Endothelial cell of umbilical vein (primary cell): ENCODE data around the gene NKTR. TPM values are rescaled to one million over a fixed set of nuclear protein-coding genes. Genes with fewer than 3 reads are reported as not detected.

Experiments
- BruUV-seq: library from RNA; stranded (reverse); fragments of 400-500 nt; replicated peaks from 2 replicates; lab custom pipeline; 2021; lab: Mats Ljungman, UMichigan
- CTCF ChIA-PET: fragments of 300-600, 350-600 bp; sonication (Branson Sonifier 250); formaldehyde crosslinking; loops from one replicate; lab custom pipeline; 2021; ENCODE audit warnings: antibody characterized with exemption, inconsistent platforms; lab: Charles Lee
- POLR2A ChIA-PET: fragments of 300-600, 350-600 bp; sonication (Branson Sonifier 250); formaldehyde crosslinking; loops from one replicate; lab custom pipeline; 2021; ENCODE audit warnings: antibody characterized with exemption, inconsistent platforms; lab: Charles Lee
- DNase-seq: peaks from one replicate; pipeline ENCODE4 v3.0.0-alpha.2; 2011; ENCODE audit warnings: low read depth, low spot score
- FAIRE-seq: peaks from 2 replicates; lab custom pipeline; 2011; peaks lifted over from hg19 to GRCh38; lab: Jason Lieb, UNC
- H2AFZ ChIP-seq: 2 replicates; pipeline ENCODE4 v1.6.0; 2012; ENCODE audit warnings: low read depth, low read length, control low read depth, inconsistent platforms
- H3K27ac ChIP-seq: 2 replicates; pipeline ENCODE4 v1.5.1; 2011; ENCODE audit warnings: low read depth, mild to moderate bottlenecking, control low read depth, low read length, moderate library complexity; ENCODE audit not compliant: insufficient read depth
- H3K27me3 ChIP-seq, 2 experiments: 2 replicates each; pipeline versions ENCODE4 v1.6.0 to v1.6.1; 2011; ENCODE audit warnings: low read length in 2 of 2, mixed read lengths in 1 of 2; ENCODE audit not compliant: control insufficient read depth in 2 of 2, insufficient read depth in 2 of 2
- H3K36me3 ChIP-seq, 2 experiments: 2 replicates in 1 of 2; 3 replicates in 1 of 2; pipeline ENCODE4 v1.5.1; 2011; ENCODE audit warnings: low read length in 2 of 2, mild to moderate bottlenecking in 1 of 2, moderate library complexity in 1 of 2; ENCODE audit not compliant: control insufficient read depth in 2 of 2, insufficient read depth in 2 of 2; ENCODE audit errors: extremely low read depth in 1 of 2
- H3K4me1 ChIP-seq: 3 replicates; pipeline ENCODE4 v1.5.1; 2011; ENCODE audit warnings: mild to moderate bottlenecking, low read length; ENCODE audit not compliant: control insufficient read depth, insufficient read depth; ENCODE audit errors: extremely low read depth
- H3K4me2 ChIP-seq: 2 replicates; pipeline ENCODE4 v1.6.1; 2011; ENCODE audit warnings: low read length, control low read depth, mixed read lengths; ENCODE audit not compliant: insufficient read depth
- H3K4me3 ChIP-seq, 3 experiments: fragments of 200-600 bp in 1 of 3; sonication (generic), shearing (Covaris generic) in 1 of 3; replicated peaks in 1 of 3; 2 replicates each; pipeline ENCODE4 v1.5.1; 2011 to 2016; ENCODE audit warnings: control low read depth in 3 of 3, low read length in 3 of 3, mild to moderate bottlenecking in 2 of 3, inconsistent platforms in 1 of 3, low read depth in 1 of 3, moderate library complexity in 1 of 3; ENCODE audit not compliant: insufficient read depth in 1 of 3
- H3K79me2 ChIP-seq: 2 replicates; pipeline ENCODE4 v1.6.0; 2012; ENCODE audit warnings: low read length, inconsistent platforms; ENCODE audit not compliant: control insufficient read depth, insufficient read depth
- H3K9ac ChIP-seq: replicated peaks from 2 replicates; pipeline ENCODE3; 2011; ENCODE audit warnings: low read length, control low read depth; ENCODE audit not compliant: insufficient read depth; ENCODE audit errors: extremely low read depth
- H3K9me1 ChIP-seq: replicated peaks from 3 replicates; pipeline ENCODE4 v1.6.0; 2011; ENCODE audit warnings: mild to moderate bottlenecking, low read length; ENCODE audit not compliant: control insufficient read depth, insufficient read depth; ENCODE audit errors: extremely low read depth
- H3K9me3 ChIP-seq: replicated peaks from 2 replicates; pipeline ENCODE4 v1.5.1; 2012; ENCODE audit warnings: low read length, inconsistent platforms; ENCODE audit not compliant: control insufficient read depth, insufficient read depth
- H4K20me1 ChIP-seq: replicated peaks from 2 replicates; pipeline ENCODE3; 2011; ENCODE audit warnings: mild to moderate bottlenecking, low read length; ENCODE audit not compliant: control insufficient read depth, insufficient read depth; ENCODE audit errors: extremely low read depth
- CTCF ChIP-seq, 2 donors: IDR thresholded peaks; 1 replicate in 1 of 2; 2 replicates in 1 of 2; pipeline ENCODE4 v1.5.1; 2011; ENCODE audit warnings: low read length in 2 of 2, mild to moderate bottlenecking in 2 of 2, moderate library complexity in 2 of 2, control low read depth in 1 of 2, inconsistent platforms in 1 of 2, low read depth in 1 of 2; ENCODE audit not compliant: insufficient read depth in 1 of 2; ENCODE audit errors: extremely low read depth in 1 of 2
- EZH2 ChIP-seq: IDR thresholded peaks from 2 replicates; pipeline ENCODE4 v1.6.1; 2012; ENCODE audit warnings: borderline replicate concordance, low read depth, mild to moderate bottlenecking, moderate library complexity, low read length, inconsistent platforms; ENCODE audit not compliant: severe bottlenecking
- FOS ChIP-seq: IDR thresholded peaks from 2 replicates; pipeline ENCODE4 v1.6.1; 2011; ENCODE audit warnings: mild to moderate bottlenecking, low read length, moderate library complexity, borderline replicate concordance; ENCODE audit not compliant: insufficient read depth
- GATA2 ChIP-seq: IDR thresholded peaks from 2 replicates; pipeline ENCODE4 v1.7.0; 2011; ENCODE audit warnings: low read depth, mild to moderate bottlenecking, moderate library complexity, mixed read lengths, low read length; ENCODE audit not compliant: insufficient read length, insufficient read depth
- JUN ChIP-seq: IDR thresholded peaks from 2 replicates; pipeline ENCODE4 v1.6.1; 2011; ENCODE audit warnings: borderline replicate concordance, low read depth; ENCODE audit not compliant: insufficient read length, insufficient read depth
- MAX ChIP-seq: IDR thresholded peaks from 2 replicates; pipeline ENCODE4 v1.6.1; 2011; ENCODE audit not compliant: insufficient read depth, insufficient read length
- MYC ChIP-seq: IDR thresholded peaks from one replicate; pipeline ENCODE4 v1.6.1; 2011; ENCODE audit warnings: mild to moderate bottlenecking, low read depth, low read length
- POLR2A ChIP-seq: IDR thresholded peaks from 2 replicates; pipeline ENCODE4 v1.6.1; 2012; ENCODE audit warnings: low read depth, mild to moderate bottlenecking, control low read depth, low read length
- POLR2AphosphoS5 ChIP-seq: IDR thresholded peaks from 2 replicates; pipeline ENCODE4 v1.6.1; 2012; ENCODE audit warnings: low read depth, mild to moderate bottlenecking, control low read depth, low read length, moderate library complexity; ENCODE audit not compliant: insufficient read depth
- dilution Hi-C: fragments of 300-500 bp; cut with MboI; formaldehyde crosslinking; loops from one replicate; pipeline ENCODE4 v1.15.0; 2019; ENCODE audit warnings: low sequenced_read_pairs; ENCODE audit not compliant: extremely low pct_ligation_motif_present
- intact Hi-C: fragments of 100-400 bp; cut with micrococcal nuclease; formaldehyde crosslinking; loops from one replicate; pipeline ENCODE4 v1.10.0; 2022
- polyA plus RNA-seq, 4 experiments: library from polyadenylated mRNA; depleted of rRNA in 3 of 4; stranded (reverse) in 3 of 4; unstranded in 1 of 4; fragments of >200 nt; gene quantifications; 2 replicates each; pipeline versions ENCODE4 v1.2.1 to v1.2.3, GENCODE V29; 2011 to 2012; ENCODE audit warnings: missing spikeins in 1 of 4
- total RNA-seq: library from RNA; stranded (reverse); gene quantifications from 2 replicates; pipeline ENCODE4 v1.2.3, GENCODE V29; 2021

The NKTR gene
- total and polyA plus RNA-seq, 2 donors (not counting 3 experiments of a cell fraction or from before 2014, with no cell fraction given), result 27.4 to 99.0 TPM

- H3K79me2 ChIP-seq, result no peaks in the 10 kb centered on the region
- no peak overlapping the region for H3K27ac ChIP-seq
- no peaks in the 10 kb centered on the region for H3K9me1 ChIP-seq
- no peaks in the 10 kb centered on the region for H3K27me3 ChIP-seq
- no peak overlapping the region for H3K4me2 ChIP-seq
- ChIA-PET POLR2A (no interaction called here), CTCF (no interaction called here)
- dilution Hi-C loops, result no loop called here
- intact Hi-C loops, result no loop called here
- H4K20me1 ChIP-seq, result no peaks in the 10 kb centered on the region
- BruUV-seq, result no TSS peak
- H3K9ac ChIP-seq, result no peak overlapping the region
- no peak overlapping the region for H3K4me3 ChIP-seq
- TF ChIP-seq MYC (no peak), GATA2 (no peak), FOS (no peak), MAX (no peak), POLR2AphosphoS5 (no peak), JUN (no peak), CTCF (IDR thresholded peaks at IDR 0.05; ENCODE audit: extremely low read depth in 1 of 2, insufficient read depth in 1 of 2, low read depth in 1 of 2, low read length in 2 of 2) (no peak), POLR2A (no peak), EZH2 (no peak)
- FAIRE-seq (no peak), DNase-seq (no peak)
- no peaks in the 10 kb centered on the region for H3K9me3 ChIP-seq
- H2AFZ ChIP-seq, result no peak overlapping the region
- no peaks in the 10 kb centered on the region for H3K4me1 ChIP-seq
- peaks cover 0 to 10% of the 10 kb centered on the region in 2 experiments for H3K36me3 ChIP-seq
These were observed 62.5 kb downstream of the NKTR start for GRCh38 chr3:42662813-42663535.
